GM19468 (cell line): ENCODE measurements around the gene ZNF462.

Experiments used
- ATAC-seq: cut with Tn5 transposase; IDR thresholded peaks from one replicate; pipeline ENCODE4 v1.9.1; 2021; ENCODE audit warnings: mild to moderate bottlenecking, moderate library complexity, moderate number of reproducible peaks; ENCODE audit not compliant: unreplicated experiment; ENCODE audit errors: extremely low read depth

The ZNF462 gene

GRCh38 chr9:107046692-107047091 is 183.7 kb downstream of the ZNF462 start:
- peak; percentile 74 for ATAC-seq

GRCh38 chr9:107049046-107049802 is 186.3 kb downstream of the ZNF462 start:
- ATAC-seq, result no peak

DNA sequence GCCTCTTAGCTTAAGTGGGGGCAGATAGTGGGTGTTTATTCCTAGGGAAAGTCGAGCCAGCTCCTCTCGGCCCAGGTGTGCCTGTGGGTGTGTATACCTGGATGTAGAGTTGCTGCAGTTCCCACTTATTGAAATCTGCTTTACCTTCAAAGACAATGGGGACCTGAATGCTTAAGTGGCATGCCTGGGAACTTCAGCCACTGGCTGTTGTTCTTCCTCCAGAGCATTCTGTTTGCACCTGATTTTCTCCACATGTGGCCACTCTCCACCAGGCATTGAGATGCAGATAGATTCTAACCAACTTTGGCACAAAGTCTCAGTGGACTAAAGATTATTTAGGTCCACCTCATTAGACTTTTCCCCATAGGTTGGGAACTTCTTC is 186.8 kb downstream of the ZNF462 start:
- ATAC-seq, result no peak

DNA sequence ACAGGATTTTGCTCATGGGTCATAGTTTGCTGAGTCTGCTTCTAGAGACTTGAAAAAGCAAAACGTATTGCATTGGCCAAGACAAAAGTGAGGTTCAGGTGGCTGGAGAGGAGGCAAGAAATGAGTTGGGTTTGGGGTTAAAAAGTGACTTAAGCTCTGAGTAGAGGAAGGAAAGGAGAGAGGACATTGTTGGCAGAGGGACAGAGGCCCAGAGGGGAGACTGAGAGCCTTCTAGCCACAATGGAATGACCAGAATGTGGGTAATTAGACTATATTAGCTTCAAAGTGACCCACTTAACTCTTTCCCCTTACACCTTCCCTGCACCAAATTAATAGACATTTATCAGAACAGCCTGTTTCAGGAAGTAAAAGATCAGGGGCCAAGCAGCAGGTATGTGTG is 188.4 kb downstream of the ZNF462 start:
- no peak for ATAC-seq

GRCh38 chr9:107054146-107054545 is 191.2 kb downstream of the ZNF462 start:
- no peak for ATAC-seq

- no peak for ATAC-seq
Measured at GRCh38 chr9:107059220-107059619, 196.3 kb downstream of the ZNF462 start.

DNA sequence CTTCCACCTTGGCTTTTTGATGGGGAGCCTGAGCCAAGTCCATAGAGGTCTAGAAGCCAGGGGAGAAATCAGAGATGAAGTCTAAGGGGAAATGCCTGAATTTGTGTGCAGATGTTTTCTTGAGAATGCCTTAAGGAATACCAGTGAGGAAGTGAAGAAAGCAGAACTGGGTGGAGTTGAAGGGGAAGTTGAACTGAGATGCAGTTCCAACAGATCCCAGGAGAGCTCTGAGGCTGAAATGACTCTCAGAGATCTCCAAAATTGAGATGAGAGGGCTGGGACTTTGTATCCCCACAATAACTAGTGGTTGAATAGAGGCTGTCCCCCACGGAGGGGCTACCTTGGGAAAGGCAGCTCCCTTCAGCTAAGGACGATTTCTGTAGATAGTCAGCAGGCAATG is 197.1 kb downstream of the ZNF462 start:
- no peak for ATAC-seq
